Upper lobe of left lung (tissue), 6 donors: ENCODE data around the gene MAEA. TPM values are rescaled to one million over a fixed set of nuclear protein-coding genes. Genes with fewer than 3 reads are reported as not detected.
A peak's percentile ranks its signal among the peaks of the same experiment; 100 is the strongest.
"Not testable (repeated sequence)": the region's sequence is repeated elsewhere in the genome, so short reads cannot be mapped to it uniquely, and the experiment has no call there.

Experiments used
- ATAC-seq, 2 donors: fragments of 200-7000 bp; cut with Tn5 transposase; one replicate each; pipeline ENCODE4 v1.9.1; 2022; ENCODE audit warnings: mild to moderate bottlenecking in 2 of 2, moderate library complexity in 2 of 2; ENCODE audit not compliant: low FRiP score in 2 of 2
- DNase-seq, 2 donors: peaks; one replicate each; pipeline ENCODE4 v3.0.0-alpha.2; 2019 to 2020
- H3K27ac ChIP-seq, 4 donors: fragments of 200-600 bp; sonication (generic); one replicate each; pipeline ENCODE4 v1.5.1; 2016 to 2019
- H3K27me3 ChIP-seq, 4 donors: fragments of 200-600 bp; sonication (generic); one replicate each; pipeline ENCODE4 v1.5.1; 2017 to 2019
- H3K36me3 ChIP-seq, 4 donors: fragments of 200-600 bp; sonication (generic); one replicate each; pipeline ENCODE4 v1.5.1; 2016 to 2019
- H3K4me1 ChIP-seq, 4 donors: fragments of 200-600 bp; sonication (generic); one replicate each; pipeline ENCODE4 v1.5.1; 2018 to 2019
- H3K4me3 ChIP-seq, 4 donors: fragments of 200-600 bp; sonication (generic); one replicate each; pipeline ENCODE4 v1.5.1; 2017 to 2019; ENCODE audit warnings: mild to moderate bottlenecking in 2 of 4, moderate library complexity in 1 of 4
- H3K9me3 ChIP-seq, 4 donors: fragments of 200-600 bp; sonication (generic); one replicate each; pipeline ENCODE4 v1.5.1; 2018 to 2019
- CTCF ChIP-seq, 6 experiments: fragments of 450-650 bp in 4 of 6; fragments of 200-600 bp in 2 of 6; sonication (generic) in 2 of 6; IDR thresholded peaks; one replicate each; pipeline ENCODE4 v1.5.1; 2016 to 2019; ENCODE audit warnings: antibody characterized with exemption in 6 of 6
- EP300 ChIP-seq, 4 donors: sonication (generic); formaldehyde crosslinking; IDR thresholded peaks; one replicate each; pipeline ENCODE4 v1.5.1; 2017; ENCODE audit warnings: antibody characterized with exemption in 4 of 4, control low read depth in 2 of 4
- POLR2A ChIP-seq, 4 donors: fragments of 450-650 bp; IDR thresholded peaks; one replicate each; pipeline ENCODE4 v1.5.1; 2016 to 2017; ENCODE audit warnings: antibody characterized with exemption in 4 of 4, mild to moderate bottlenecking in 2 of 4
- POLR2AphosphoS5 ChIP-seq, 2 donors: sonication (generic); formaldehyde crosslinking; IDR thresholded peaks; one replicate each; pipeline ENCODE4 v1.5.1; 2017; ENCODE audit warnings: antibody characterized with exemption in 2 of 2
- WGBS, 2 donors: methylation state at CpG; one replicate each; pipeline ENCODE4 v1.1.5; 2017 to 2018; 5-methylcytosine and 5-hydroxymethylcytosine counted together
- total RNA-seq, 6 donors: library from RNA; depleted of rRNA in 4 of 6; stranded (reverse); fragments of >200 nt in 4 of 6; gene quantifications; one replicate each; pipeline versions ENCODE4 v1.1.0 to v1.2.1, GENCODE V29; 2016 to 2021
- donor health status: DM: no; HTN: no; CAD: no; lungs with moderate emphysema.
- donor health status: DM: no; HTN: yes; CAD: no; lungs with severe emphysema.

The MAEA gene
- total RNA-seq, 6 donors from 2014 or later: 58.5 to 289 (median 73.0) TPM

GRCh38 chr4:1371176-1372165, 81.8 kb downstream of the MAEA start:
- no peak for ATAC-seq
- Histone ChIP-seq H3K4me3 (no peak overlapping the region), H3K4me1 (no peaks in the 10 kb centered on the region), H3K36me3 (peaks cover 10 to 74% (median 35%) of the 10 kb centered on the region in 4 donors), H3K9me3 (no peaks in the 10 kb centered on the region), H3K27ac (no peak overlapping the region), H3K27me3 (no peaks in the 10 kb centered on the region)
- no peak for DNase-seq
- WGBS, 2 donors: 94 to 95% methylated on average over 28 of the region's 28 CpGs
- no peak for TF ChIP-seq EP300 (IDR thresholded peaks at IDR 0.05)
- no peak for TF ChIP-seq POLR2A (IDR thresholded peaks at IDR 0.05)
- no peak for TF ChIP-seq CTCF (IDR thresholded peaks at IDR 0.05)
- no peak for TF ChIP-seq POLR2AphosphoS5 (IDR thresholded peaks at IDR 0.05)

DNA sequence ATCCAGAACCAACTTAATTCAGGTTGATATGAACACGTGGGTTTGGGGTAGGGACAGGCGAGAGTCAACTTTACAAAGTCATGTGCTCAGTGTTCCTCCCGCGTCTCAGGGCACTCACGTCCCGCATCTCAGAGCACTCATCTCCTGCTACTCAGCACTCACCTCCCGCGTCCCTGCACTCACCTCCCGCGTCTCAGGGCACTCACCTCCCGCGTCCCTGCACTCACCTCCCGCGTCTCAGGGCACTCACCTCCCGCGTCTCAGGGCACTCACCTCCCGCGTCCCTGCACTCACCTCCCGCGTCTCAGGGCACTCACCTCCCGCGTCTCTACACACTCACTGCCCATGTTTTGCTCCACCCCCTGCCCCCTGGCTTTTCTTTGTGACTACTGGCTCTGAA, 82.9 kb downstream of the MAEA start:
- not testable (repeated sequence) for DNase-seq, ATAC-seq, H3K4me1 ChIP-seq, H3K9me3 ChIP-seq, H3K27ac ChIP-seq, H3K4me3 ChIP-seq, H3K27me3 ChIP-seq
- peaks cover 11 to 79% (median 40%) of the 10 kb centered on the region in 4 donors for H3K36me3 ChIP-seq
- WGBS, 2 donors: 78 to 95% methylated on average over 20 to 22 of the region's 22 CpGs

GRCh38 chr4:1373892-1374705, 84.4 kb downstream of the MAEA start:
- H3K27me3 ChIP-seq: no peaks in the 10 kb centered on the region
- DNase-seq (peak in 1 of 2 donors; percentile 81), ATAC-seq (no peak)
- H3K27ac ChIP-seq: no peak overlapping the region
- H3K4me1 ChIP-seq: no peaks in the 10 kb centered on the region
- TF ChIP-seq CTCF (IDR thresholded peaks at IDR 0.05) (no peak), POLR2A (IDR thresholded peaks at IDR 0.05) (no peak), POLR2AphosphoS5 (IDR thresholded peaks at IDR 0.05) (no peak), EP300 (IDR thresholded peaks at IDR 0.05) (no peak)
- WGBS, 2 donors: 95 to 96% methylated on average over 17 to 28 of the region's 42 CpGs
- no peak overlapping the region for H3K4me3 ChIP-seq
- H3K9me3 ChIP-seq: no peaks in the 10 kb centered on the region
- H3K36me3 ChIP-seq: peaks cover 11 to 72% (median 41%) of the 10 kb centered on the region in 4 donors

GRCh38 chr4:1374706-1375045, 85.0 kb downstream of the MAEA start:
- ATAC-seq (no peak), DNase-seq (no peak)
- H3K27me3 ChIP-seq: no peaks in the 10 kb centered on the region
- no peak overlapping the region for H3K27ac ChIP-seq
- TF ChIP-seq POLR2A (IDR thresholded peaks at IDR 0.05): no peak
- TF ChIP-seq EP300 (IDR thresholded peaks at IDR 0.05): no peak
- no peak for TF ChIP-seq POLR2AphosphoS5 (IDR thresholded peaks at IDR 0.05)
- TF ChIP-seq CTCF (IDR thresholded peaks at IDR 0.05): no peak
- WGBS, 2 donors: 92% methylated on average over 14 of the region's 14 CpGs; no CpG with 5 or more reads in 1 of the 2 donors
- H3K36me3 ChIP-seq: peaks cover 11 to 72% (median 41%) of the 10 kb centered on the region in 4 donors
- no peak overlapping the region for H3K4me3 ChIP-seq
- H3K9me3 ChIP-seq: no peaks in the 10 kb centered on the region
- no peaks in the 10 kb centered on the region for H3K4me1 ChIP-seq

DNA sequence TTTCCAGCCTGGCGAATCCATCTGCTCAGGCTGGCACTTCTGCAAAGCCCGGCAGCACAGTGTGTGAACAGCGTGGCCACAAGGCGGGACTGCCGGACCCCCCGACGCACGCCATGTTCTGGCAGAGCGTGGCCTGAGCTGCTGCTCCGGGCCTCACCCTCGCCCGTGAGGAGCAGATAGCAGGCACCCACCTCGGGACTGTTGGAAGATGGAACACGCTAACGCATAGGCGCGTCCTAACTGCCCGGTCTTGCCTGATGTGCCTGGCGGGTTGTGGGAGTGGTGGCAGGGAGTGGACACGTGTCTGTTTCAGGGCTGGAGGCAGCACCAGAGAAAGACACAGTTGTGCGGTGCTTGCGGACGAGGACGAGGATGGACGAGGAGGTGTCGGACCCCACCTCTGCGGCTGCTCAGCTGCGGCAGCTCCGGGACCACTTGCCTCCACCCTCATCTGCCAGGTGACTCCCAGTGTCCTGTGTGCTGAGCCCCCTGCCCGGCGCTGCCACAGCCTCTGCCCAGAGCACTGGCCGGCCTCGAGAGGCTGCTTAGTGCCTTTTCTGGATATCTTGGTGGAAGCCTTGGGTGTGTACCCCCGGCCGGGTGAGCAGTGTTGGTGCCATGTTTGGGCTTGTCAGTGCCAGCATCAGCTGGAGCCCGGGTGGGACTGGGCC, 85.5 kb downstream of the MAEA start:
- H3K36me3 ChIP-seq: peaks cover 11 to 70% (median 42%) of the 10 kb centered on the region in 4 donors
- no peaks in the 10 kb centered on the region for H3K4me1 ChIP-seq
- TF ChIP-seq POLR2A (IDR thresholded peaks at IDR 0.05): no peak
- TF ChIP-seq EP300 (IDR thresholded peaks at IDR 0.05): no peak
- no peak for TF ChIP-seq POLR2AphosphoS5 (IDR thresholded peaks at IDR 0.05)
- TF ChIP-seq CTCF (IDR thresholded peaks at IDR 0.05): no peak
- no peak overlapping the region for H3K27ac ChIP-seq
- 93 to 96% methylated on average over 16 to 35 of the region's 36 CpGs for WGBS, 2 donors
- no peak overlapping the region for H3K4me3 ChIP-seq
- peak in 1 of 2 donors; percentile 70 for DNase-seq
- H3K9me3 ChIP-seq: no peaks in the 10 kb centered on the region
- H3K27me3 ChIP-seq: no peaks in the 10 kb centered on the region
- no peak for ATAC-seq
